SK-N-SH (cell line): ENCODE results near the gene RAB34. TPM values are rescaled to one million over a fixed set of nuclear protein-coding genes. Genes with fewer than 3 reads are reported as not detected.

ENCODE experiments used
- CTCF ChIA-PET: fragments of 300-600, 350-600 bp; formaldehyde crosslinking; extraction: SDS; loops from one replicate; lab custom pipeline; 2021; lab: Yijun Ruan, JAX
- POLR2A ChIA-PET: fragments of 350-600 bp; sonication (Branson Sonifier 250); formaldehyde crosslinking; extraction: SDS; loops from one replicate; lab custom pipeline; 2020; ENCODE audit warnings: antibody characterized with exemption, inconsistent platforms; lab: Yijun Ruan, JAX
- DNase-seq: peaks from one replicate; pipeline ENCODE4 v3.0.0; 2012
- H2AFZ ChIP-seq: fragments of 200-600 bp; sonication (generic); 2 replicates; pipeline ENCODE4 v1.8.1; 2016; ENCODE audit warnings: antibody characterized with exemption, mild to moderate bottlenecking, low read depth
- H3F3A ChIP-seq: fragments of 200-600 bp; sonication (generic); replicated peaks from 2 replicates; pipeline ENCODE3; 2016; ENCODE audit warnings: antibody characterized with exemption, mild to moderate bottlenecking; ENCODE audit not compliant: insufficient read depth
- H3K27ac ChIP-seq, 2 experiments: fragments of 200-500 bp in 1 of 2; fragments of 200-600 bp in 1 of 2; sonication (Bioruptor generic) in 1 of 2; sonication (generic), shearing (Covaris generic) in 1 of 2; 2 replicates each; pipeline versions ENCODE4 v1.5.1 to v1.6.1; 2014 to 2016; ENCODE audit warnings: low read depth in 2 of 2, inconsistent platforms in 1 of 2, low read length in 1 of 2, mild to moderate bottlenecking in 1 of 2, mixed read lengths in 1 of 2
- H3K27me3 ChIP-seq: fragments of 200-600 bp; sonication (generic), shearing (Covaris generic); 2 replicates; pipeline ENCODE4 v1.6.1; 2016; ENCODE audit warnings: mixed run types; ENCODE audit not compliant: insufficient read depth
- H3K36me3 ChIP-seq, 2 experiments: fragments of 200-500 bp in 1 of 2; fragments of 200-600 bp in 1 of 2; sonication (Bioruptor generic) in 1 of 2; sonication (generic) in 1 of 2; replicated peaks in 1 of 2; 2 replicates each; pipeline versions ENCODE3 to v1.5.1; 2014 to 2016; ENCODE audit warnings: low read length in 1 of 2, mild to moderate bottlenecking in 1 of 2; ENCODE audit not compliant: insufficient read depth in 2 of 2, control insufficient read depth in 1 of 2
- H3K4me1 ChIP-seq, 2 experiments: fragments of 200-500 bp in 1 of 2; fragments of 200-600 bp in 1 of 2; sonication (Bioruptor generic) in 1 of 2; sonication (generic), shearing (Covaris generic) in 1 of 2; 2 replicates each; pipeline versions ENCODE4 v1.5.1 to v1.6.1; 2014 to 2016; ENCODE audit warnings: low read depth in 1 of 2, low read length in 1 of 2, mixed run types in 1 of 2; ENCODE audit not compliant: insufficient read depth in 2 of 2, control insufficient read depth in 1 of 2
- H3K4me2 ChIP-seq: fragments of 200-600 bp; sonication (generic), shearing (Covaris generic); 2 replicates; pipeline ENCODE4 v1.6.1; 2017; ENCODE audit warnings: mixed run types
- H3K4me3 ChIP-seq, 2 experiments: fragments of 200-500 bp in 1 of 2; fragments of 200-600 bp in 1 of 2; sonication (Bioruptor generic) in 1 of 2; sonication (generic), shearing (Covaris generic) in 1 of 2; 2 replicates each; pipeline versions ENCODE4 v1.5.1 to v1.8.1; 2014 to 2016; ENCODE audit warnings: low read depth in 2 of 2, inconsistent platforms in 1 of 2, low read length in 1 of 2, mild to moderate bottlenecking in 1 of 2, mixed read lengths in 1 of 2, moderate library complexity in 1 of 2
- H3K79me2 ChIP-seq: fragments of 200-600 bp; sonication (generic); 2 replicates; pipeline ENCODE4 v1.8.1; 2017; ENCODE audit warnings: mild to moderate bottlenecking; ENCODE audit not compliant: insufficient read depth
- H3K9ac ChIP-seq: fragments of 200-600 bp; sonication (generic); 2 replicates; pipeline ENCODE4 v1.6.1; 2017; ENCODE audit warnings: mixed run types
- H3K9me2 ChIP-seq: fragments of 200-600 bp; sonication (generic); 2 replicates; pipeline ENCODE4 v1.6.1; 2017; ENCODE audit warnings: mixed run types
- H3K9me3 ChIP-seq: fragments of 200-600 bp; sonication (generic); 2 replicates; pipeline ENCODE4 v1.6.1; 2017; ENCODE audit warnings: mixed run types, mild to moderate bottlenecking, moderate library complexity
- H4K20me1 ChIP-seq: fragments of 200-600 bp; sonication (generic); 2 replicates; pipeline ENCODE4 v1.6.1; 2017; ENCODE audit warnings: mild to moderate bottlenecking, mixed run types; ENCODE audit not compliant: insufficient read depth
- CHD2 ChIP-seq: fragments of 150-350 bp; IDR thresholded peaks from 2 replicates; pipeline ENCODE4 v1.6.1; 2018; ENCODE audit warnings: low read length; ENCODE audit not compliant: partially characterized antibody
- EP300 ChIP-seq, 2 experiments: IDR thresholded peaks; 2 replicates each; pipeline versions ENCODE4 v1.4.0 to v1.6.1; 2012; ENCODE audit warnings: borderline replicate concordance in 1 of 2, low read depth in 1 of 2, low read length in 1 of 2
- EZH2phosphoT487 ChIP-seq: fragments of 200-600 bp; sonication (generic); IDR thresholded peaks from 2 replicates; pipeline ENCODE4 v1.6.1; 2017; ENCODE audit warnings: low read depth, mixed run types, mild to moderate bottlenecking, antibody characterized with exemption, moderate library complexity, borderline replicate concordance
- FOSL2 ChIP-seq: IDR thresholded peaks from 2 replicates; pipeline ENCODE4 v1.4.0; 2012; ENCODE audit warnings: low read depth, mild to moderate bottlenecking, moderate library complexity, borderline replicate concordance
- GATA2 ChIP-seq: sonication (generic); formaldehyde crosslinking; IDR thresholded peaks from 2 replicates; pipeline ENCODE4 v1.5.0; 2020; ENCODE audit warnings: mild to moderate bottlenecking, missing genetic modification reagents
- IRF3 ChIP-seq: fragments of 150-350 bp; IDR thresholded peaks from 2 replicates; pipeline ENCODE4 v1.6.1; 2016; ENCODE audit warnings: mild to moderate bottlenecking, low read depth, low read length
- JUND ChIP-seq: IDR thresholded peaks from 2 replicates; pipeline ENCODE4 v1.4.0; 2012
- NFIC ChIP-seq: IDR thresholded peaks from 2 replicates; pipeline ENCODE4 v1.4.0; 2012; ENCODE audit warnings: borderline replicate concordance
- NRF1 ChIP-seq: IDR thresholded peaks from 2 replicates; pipeline ENCODE4 v1.6.1; 2012; ENCODE audit warnings: low read depth, mild to moderate bottlenecking, low read length
- POLR2AphosphoS5 ChIP-seq: IDR thresholded peaks from 2 replicates; pipeline ENCODE4 v1.6.1; 2012; ENCODE audit warnings: low read depth, low read length
- REST ChIP-seq: IDR thresholded peaks from 2 replicates; pipeline ENCODE4 v1.6.1; 2012; ENCODE audit warnings: mild to moderate bottlenecking, low read depth, low read length, moderate library complexity
- RFX5 ChIP-seq: IDR thresholded peaks from 2 replicates; pipeline ENCODE4 v1.6.1; 2012; ENCODE audit warnings: mild to moderate bottlenecking, improper control_type of control experiment, low read length
- SIN3A ChIP-seq: IDR thresholded peaks from 2 replicates; pipeline ENCODE4 v1.6.1; 2012; ENCODE audit warnings: low read depth, mild to moderate bottlenecking, low read length, moderate library complexity, borderline replicate concordance
- TEAD4 ChIP-seq: IDR thresholded peaks from 2 replicates; pipeline ENCODE4 v1.4.0; 2012; ENCODE audit warnings: mild to moderate bottlenecking, borderline replicate concordance; ENCODE audit not compliant: insufficient read depth
- YY1 ChIP-seq: IDR thresholded peaks from 2 replicates; pipeline ENCODE4 v1.4.0; 2012; ENCODE audit warnings: low read depth, mild to moderate bottlenecking
- ZBTB33 ChIP-seq: IDR thresholded peaks from 2 replicates; pipeline ENCODE4 v1.4.0; 2012; ENCODE audit warnings: low read depth, borderline replicate concordance
- WGBS: methylation state at CpG from one replicate; pipeline ENCODE4 v1.1.6; 2017; ENCODE audit warnings: low lambda C conversion rate; 5-methylcytosine and 5-hydroxymethylcytosine counted together
- polyA plus RNA-seq, 3 experiments: library from polyadenylated mRNA; depleted of rRNA; stranded (reverse); fragments of >200 nt; gene quantifications; 2 replicates each; pipeline ENCODE4 v1.2.3, GENCODE V29; 2012
- TF ChIP-seq, protein P1 (sequence below): fragments of 200-600 bp; sonication (generic); IDR thresholded peaks from 2 replicates; pipeline ENCODE4 v1.6.1; 2017; ENCODE audit warnings: antibody characterized with exemption, mild to moderate bottlenecking, moderate library complexity
- TF ChIP-seq, protein P2 (sequence below): fragments of 150-350 bp; IDR thresholded peaks from 2 replicates; pipeline ENCODE4 v1.6.1; 2017; ENCODE audit warnings: antibody characterized with exemption, low read length, low read depth, borderline replicate concordance

RAB34 gene
- polyA plus RNA-seq, 1 of the 3 experiments (the other 2 are of a cell fraction): 0.18 TPM

DNA sequence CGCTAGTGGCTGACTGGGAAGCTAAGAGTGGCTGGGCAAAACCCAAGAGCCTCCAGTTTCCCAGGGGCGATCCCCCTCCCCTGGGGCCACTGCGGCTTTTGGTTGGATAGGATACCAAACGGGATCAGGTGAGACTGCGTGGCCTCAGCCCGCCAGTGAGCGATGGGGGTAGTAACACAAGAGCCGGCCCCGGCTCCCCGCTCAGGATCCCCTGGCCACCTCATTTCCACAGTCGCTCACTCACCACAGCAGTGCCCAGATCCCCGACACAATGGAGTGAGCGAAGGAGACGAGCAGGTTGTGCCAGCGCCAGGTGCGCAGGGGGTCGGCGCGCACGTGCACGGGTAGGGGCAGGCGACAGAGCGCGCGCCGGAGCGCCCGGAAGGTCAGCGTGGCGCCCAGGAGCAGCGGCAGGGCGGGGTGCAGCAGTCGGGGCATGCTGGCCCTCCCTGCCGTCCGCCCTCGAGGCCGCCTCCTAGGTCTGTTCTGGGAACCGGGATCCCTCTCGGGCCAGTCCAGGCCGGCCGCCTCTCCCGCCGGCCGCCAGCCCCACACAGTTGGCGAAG, 8.1 kb upstream of the RAB34 start (continued):
- no peak for TF ChIP-seq GATA2 (CRISPR knock-in tag)
- TF ChIP-seq, protein P1, sequence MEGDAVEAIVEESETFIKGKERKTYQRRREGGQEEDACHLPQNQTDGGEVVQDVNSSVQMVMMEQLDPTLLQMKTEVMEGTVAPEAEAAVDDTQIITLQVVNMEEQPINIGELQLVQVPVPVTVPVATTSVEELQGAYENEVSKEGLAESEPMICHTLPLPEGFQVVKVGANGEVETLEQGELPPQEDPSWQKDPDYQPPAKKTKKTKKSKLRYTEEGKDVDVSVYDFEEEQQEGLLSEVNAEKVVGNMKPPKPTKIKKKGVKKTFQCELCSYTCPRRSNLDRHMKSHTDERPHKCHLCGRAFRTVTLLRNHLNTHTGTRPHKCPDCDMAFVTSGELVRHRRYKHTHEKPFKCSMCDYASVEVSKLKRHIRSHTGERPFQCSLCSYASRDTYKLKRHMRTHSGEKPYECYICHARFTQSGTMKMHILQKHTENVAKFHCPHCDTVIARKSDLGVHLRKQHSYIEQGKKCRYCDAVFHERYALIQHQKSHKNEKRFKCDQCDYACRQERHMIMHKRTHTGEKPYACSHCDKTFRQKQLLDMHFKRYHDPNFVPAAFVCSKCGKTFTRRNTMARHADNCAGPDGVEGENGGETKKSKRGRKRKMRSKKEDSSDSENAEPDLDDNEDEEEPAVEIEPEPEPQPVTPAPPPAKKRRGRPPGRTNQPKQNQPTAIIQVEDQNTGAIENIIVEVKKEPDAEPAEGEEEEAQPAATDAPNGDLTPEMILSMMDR: no peak
- TF ChIP-seq JUND: 0 out of 2 replicates have a peak, but pooled peaks have one; percentile 18
- TF ChIP-seq REST: no peak
- peak; percentile 23; the same call in 1 of the 2 replicates for TF ChIP-seq NRF1
- TF ChIP-seq YY1: no peak
- TF ChIP-seq POLR2AphosphoS5: peak; percentile 27
- no peak for TF ChIP-seq EP300 (IDR thresholded peaks at IDR 0.05; ENCODE audit: borderline replicate concordance in 1 of 2, low read depth in 1 of 2, low read length in 1 of 2)
- peak; percentile 43; the same call in 1 of the 2 replicates for TF ChIP-seq SIN3A
- TF ChIP-seq, protein P2, sequence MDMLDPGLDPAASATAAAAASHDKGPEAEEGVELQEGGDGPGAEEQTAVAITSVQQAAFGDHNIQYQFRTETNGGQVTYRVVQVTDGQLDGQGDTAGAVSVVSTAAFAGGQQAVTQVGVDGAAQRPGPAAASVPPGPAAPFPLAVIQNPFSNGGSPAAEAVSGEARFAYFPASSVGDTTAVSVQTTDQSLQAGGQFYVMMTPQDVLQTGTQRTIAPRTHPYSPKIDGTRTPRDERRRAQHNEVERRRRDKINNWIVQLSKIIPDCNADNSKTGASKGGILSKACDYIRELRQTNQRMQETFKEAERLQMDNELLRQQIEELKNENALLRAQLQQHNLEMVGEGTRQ: no peak

DNA sequence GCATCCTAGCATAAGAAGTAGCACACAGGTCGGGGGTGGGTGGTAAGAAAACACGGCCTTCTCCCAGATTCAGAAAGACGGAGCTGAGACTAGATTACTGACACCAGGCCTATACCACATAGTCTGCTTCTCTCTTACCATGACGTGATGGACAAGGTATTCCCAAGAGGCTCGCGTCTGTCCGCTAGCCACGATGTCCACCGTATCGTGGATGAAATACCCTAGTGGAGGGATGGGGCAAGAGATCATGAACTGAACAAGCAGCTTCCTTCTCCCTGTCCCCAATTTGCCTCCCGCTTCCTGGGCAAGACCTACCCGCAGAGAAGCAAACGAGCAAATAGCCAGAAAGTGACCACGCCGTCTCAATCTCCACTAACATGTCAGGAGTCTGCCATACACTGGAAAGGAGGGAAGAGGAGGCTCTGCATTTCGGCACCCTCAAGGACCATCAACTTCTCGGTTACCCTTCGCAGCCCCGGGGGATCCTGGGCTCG, 7.5 kb upstream of the RAB34 start:
- peaks cover 31% of the 10 kb centered on the region for H3K79me2 ChIP-seq
- peaks cover 38 to 41% of the 10 kb centered on the region in 2 experiments for H3K36me3 ChIP-seq
- peaks cover 36% of the 10 kb centered on the region for H4K20me1 ChIP-seq
- POLR2A ChIA-PET: interaction anchor here (1.0 to 4.5 kb wide), 3 partner anchors 18 to 227 kb away, joined by 3 to 52 read pairs (median 4); partner anchors contain the start of gene TRAF4
- H3K4me2 ChIP-seq: peak overlapping the region; percentile 99
- peak overlapping the region; percentile 72 to 88 for H3K27ac ChIP-seq
- no peaks in the 10 kb centered on the region for H3K27me3 ChIP-seq
- peaks cover 16 to 42% of the 10 kb centered on the region in 2 experiments for H3K4me1 ChIP-seq
- CTCF ChIA-PET: interaction anchor here (0.8 to 11.1 kb wide), 15 partner anchors 9 to 391 kb away, joined by 3 to 612 read pairs (median 8); partner anchors contain the start of genes PHF12, PROCA1, SDF2 and SUPT6H
- no peak overlapping the region for H2AFZ ChIP-seq
- no peaks in the 10 kb centered on the region for H3K9me3 ChIP-seq
- H3K9ac ChIP-seq: peak overlapping the region; percentile 71; the same call in 1 of the 2 replicates
- WGBS: 50% methylated on average over 18 of the region's 20 CpGs
- no peaks in the 10 kb centered on the region for H3K9me2 ChIP-seq
- peaks cover 73% of the 10 kb centered on the region for H3F3A ChIP-seq
- DNase-seq: no peak
- H3K4me3 ChIP-seq: peak overlapping the region; percentile 54 to 67
- TF ChIP-seq NFIC (no peak), TEAD4 (no peak), RFX5 (no peak), CHD2 (peak; percentile 11), SIN3A (no peak), IRF3 (no peak), FOSL2 (no peak), ZBTB33 (no peak; the same call in 1 of the 2 replicates), EZH2phosphoT487 (no peak)
- TF ChIP-seq, protein P2: no peak
